Activated T-helper 1 cell treated with Interleukin-2 at 50 U/mL for 16 hours (primary cell): ENCODE measurements around the gene STK32B.
"Not testable (repeated sequence)": the region's sequence is repeated elsewhere in the genome, so short reads cannot be mapped to it uniquely, and the experiment has no call there.

Experiments
- DNase-seq: peaks from one replicate; pipeline ENCODE4 v3.0.0-alpha.2; 2020; ENCODE audit warnings: low read depth

STK32B gene

GRCh38 chr4:5051278-5052203, at the start of gene STK32B:
Gene STK32B (plus strand): TSS chr4:5051480.
- no peak for DNase-seq

GRCh38 chr4:5001641-5002040, 49.6 kb upstream of the STK32B start:
- not testable (repeated sequence) for DNase-seq

GRCh38 chr4:5003372-5003857, 47.9 kb upstream of the STK32B start:
- DNase-seq, result no peak

- DNase-seq, result no peak
These were observed 47.4 kb upstream of the STK32B start for GRCh38 chr4:5003918-5004317.

GRCh38 chr4:5004496-5004895, 46.8 kb upstream of the STK32B start:
- no peak for DNase-seq

- not testable (repeated sequence) for DNase-seq
These were observed 44.3 kb upstream of the STK32B start for GRCh38 chr4:5006932-5007331.

- DNase-seq, result no peak
These were observed 41.5 kb upstream of the STK32B start for GRCh38 chr4:5009796-5010195.

GRCh38 chr4:5010984-5011383, 40.3 kb upstream of the STK32B start:
- DNase-seq, result no peak

GRCh38 chr4:5012244-5012898, 38.9 kb upstream of the STK32B start:
- DNase-seq, result no peak

- no peak for DNase-seq
These were observed 38.3 kb upstream of the STK32B start for GRCh38 chr4:5012958-5013357.

GRCh38 chr4:5014007-5014682, 37.1 kb upstream of the STK32B start:
- DNase-seq, result no peak

- DNase-seq, result no peak
These were observed 33.2 kb upstream of the STK32B start for GRCh38 chr4:5018096-5018495.

GRCh38 chr4:5018603-5019002, 32.7 kb upstream of the STK32B start:
- no peak for DNase-seq

- DNase-seq, result no peak
These were observed 32.0 kb upstream of the STK32B start, which contains the start of gene CYTL1 for GRCh38 chr4:5019274-5019673. Gene CYTL1 (minus strand): TSS chr4:5019458. CDS start chr4:5019445, 13 bp downstream.

GRCh38 chr4:5019796-5020195, 31.5 kb upstream of the STK32B start:
- no peak for DNase-seq

GRCh38 chr4:5020341-5020740, 30.9 kb upstream of the STK32B start:
- DNase-seq, result no peak

GRCh38 chr4:5021546-5021945, 29.7 kb upstream of the STK32B start:
- no peak for DNase-seq

- DNase-seq, result no peak
These were observed 26.6 kb upstream of the STK32B start for GRCh38 chr4:5024673-5025072.

- DNase-seq, result no peak
These were observed 24.9 kb upstream of the STK32B start for GRCh38 chr4:5026371-5026770.

- DNase-seq, result no peak
These were observed 23.9 kb upstream of the STK32B start for GRCh38 chr4:5027346-5027745.

GRCh38 chr4:5028480-5028879, 22.8 kb upstream of the STK32B start:
- no peak for DNase-seq

- DNase-seq, result no peak
These were observed 21.8 kb upstream of the STK32B start for GRCh38 chr4:5029447-5029846.

GRCh38 chr4:5030221-5030620, 21.1 kb upstream of the STK32B start:
- no peak for DNase-seq
